Mucosa of rectum (tissue), 2 donors: Measurements from ENCODE around the gene TSPYL4.

ENCODE experiments used
- H3K27ac ChIP-seq, 2 donors: one replicate each; pipeline ENCODE4 v1.7.0; 2013; ENCODE audit warnings: inconsistent platforms in 2 of 2, low read depth in 2 of 2, low read length in 2 of 2
- H3K27me3 ChIP-seq, 2 donors: one replicate each; pipeline ENCODE4 v1.7.0; 2013; ENCODE audit warnings: low read length in 2 of 2; ENCODE audit not compliant: control insufficient read depth in 2 of 2, insufficient read depth in 2 of 2
- H3K36me3 ChIP-seq, 2 donors: one replicate each; pipeline ENCODE4 v1.7.0; 2013; ENCODE audit warnings: low read length in 2 of 2; ENCODE audit not compliant: control insufficient read depth in 2 of 2, insufficient read depth in 2 of 2
- H3K4me1 ChIP-seq, 2 donors: one replicate each; pipeline ENCODE4 v1.7.0; 2013; ENCODE audit warnings: low read length in 2 of 2, mild to moderate bottlenecking in 1 of 2; ENCODE audit not compliant: control insufficient read depth in 2 of 2, insufficient read depth in 2 of 2
- H3K4me3 ChIP-seq, 2 donors: one replicate each; pipeline ENCODE4 v1.7.0; 2013; ENCODE audit warnings: low read length in 2 of 2
- H3K9ac ChIP-seq, 2 donors: one replicate each; pipeline ENCODE4 v1.7.0; 2013; ENCODE audit warnings: low read length in 2 of 2, low read depth in 1 of 2, mild to moderate bottlenecking in 1 of 2
- H3K9me3 ChIP-seq, 2 donors: one replicate each; pipeline ENCODE4 v1.7.0; 2013; ENCODE audit warnings: low read length in 2 of 2; ENCODE audit not compliant: control insufficient read depth in 2 of 2
- donor health status: healthy.
- donor health status: Normal muscosa, but diverticular disease.

Gene TSPYL4

DNA sequence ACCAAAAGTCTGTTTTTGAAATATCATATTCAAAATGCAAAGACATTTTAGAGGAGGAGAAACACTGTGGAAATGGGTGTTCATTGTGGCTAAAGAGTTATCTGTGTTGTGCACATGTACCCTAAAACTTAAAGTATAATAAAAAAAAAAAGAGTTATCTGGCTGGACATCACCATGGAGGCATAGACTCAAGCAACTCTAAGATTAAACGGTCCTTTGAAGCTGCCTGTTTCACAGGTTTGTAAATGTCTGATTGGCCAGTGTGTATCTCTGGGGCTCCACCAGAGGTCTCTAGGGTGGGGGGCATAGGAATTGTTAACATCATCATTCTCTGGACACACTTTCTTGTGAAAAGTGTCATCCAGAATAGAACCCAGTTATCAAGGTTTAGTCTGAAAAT, 39.2 kb downstream of the TSPYL4 start:
- H3K9me3 ChIP-seq: no peaks in the 10 kb centered on the region
- H3K36me3 ChIP-seq: no peaks in the 10 kb centered on the region
- no peak overlapping the region for H3K9ac ChIP-seq
- no peak overlapping the region for H3K27ac ChIP-seq
- H3K4me1 ChIP-seq: no peaks in the 10 kb centered on the region
- no peak overlapping the region for H3K4me3 ChIP-seq
- no peaks in the 10 kb centered on the region for H3K27me3 ChIP-seq

DNA sequence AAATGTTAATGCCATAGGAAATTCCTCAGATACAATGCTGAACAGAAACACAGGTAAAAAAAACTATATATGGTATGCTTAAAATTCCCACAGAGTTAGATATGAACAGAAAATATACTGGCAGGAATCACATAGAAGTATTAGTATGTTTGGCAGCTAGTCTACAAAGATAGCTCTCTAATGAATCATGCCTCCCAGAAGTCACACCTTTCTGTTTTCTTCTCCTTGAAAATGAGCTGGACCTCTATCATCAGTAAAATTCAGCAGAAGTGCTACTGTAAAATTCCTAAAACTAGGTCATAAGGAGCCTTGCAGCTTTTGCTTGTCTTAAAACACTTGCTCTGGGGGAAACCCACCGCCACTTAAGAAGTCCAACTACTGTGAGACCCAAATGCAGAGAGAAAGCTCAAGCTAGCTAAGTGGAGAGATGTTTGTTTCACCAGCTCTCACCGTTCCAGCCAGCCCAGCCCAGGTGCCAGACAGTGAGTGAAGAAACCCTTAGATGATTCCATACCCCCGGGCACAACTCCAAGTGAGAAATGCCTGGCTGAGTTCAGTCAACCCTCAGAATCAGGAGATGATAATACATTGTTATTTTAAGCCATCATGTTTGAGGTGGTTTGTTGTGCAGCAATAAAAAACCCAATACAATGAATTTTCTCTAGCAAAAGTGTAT, 43.0 kb downstream of the TSPYL4 start:
- Histone ChIP-seq H3K27ac (no peak overlapping the region), H3K9ac (no peak overlapping the region), H3K27me3 (no peaks in the 10 kb centered on the region), H3K9me3 (no peaks in the 10 kb centered on the region), H3K36me3 (no peaks in the 10 kb centered on the region), H3K4me3 (no peak overlapping the region), H3K4me1 (no peaks in the 10 kb centered on the region)

DNA sequence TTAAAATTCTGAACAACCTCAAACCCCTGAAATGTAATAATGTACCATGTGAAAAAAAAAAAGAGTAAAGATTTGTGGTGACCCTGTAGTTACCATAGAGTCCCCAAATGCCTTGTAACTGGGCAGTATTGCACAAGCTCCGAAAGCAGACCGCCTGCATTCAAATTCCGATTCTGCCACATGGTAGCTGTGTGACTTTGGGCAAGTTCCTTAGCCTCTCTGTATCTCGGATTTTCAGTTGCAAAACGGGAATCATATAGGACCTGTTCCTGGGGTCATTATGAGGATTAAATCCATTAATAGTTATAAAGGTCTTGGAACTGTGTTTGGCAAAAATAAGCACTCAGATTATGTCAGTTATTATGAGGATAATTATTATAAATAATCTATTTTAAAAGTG, 43.6 kb downstream of the TSPYL4 start:
- H3K27ac ChIP-seq: no peak overlapping the region
- no peaks in the 10 kb centered on the region for H3K9me3 ChIP-seq
- no peak overlapping the region for H3K9ac ChIP-seq
- no peak overlapping the region for H3K4me3 ChIP-seq
- no peaks in the 10 kb centered on the region for H3K4me1 ChIP-seq
- no peaks in the 10 kb centered on the region for H3K36me3 ChIP-seq
- no peaks in the 10 kb centered on the region for H3K27me3 ChIP-seq

GRCh38 chr6:116208056-116208785, 45.7 kb downstream of the TSPYL4 start:
- H3K36me3 ChIP-seq: no peaks in the 10 kb centered on the region
- no peak overlapping the region for H3K27ac ChIP-seq
- H3K9ac ChIP-seq: no peak overlapping the region
- no peaks in the 10 kb centered on the region for H3K27me3 ChIP-seq
- no peak overlapping the region for H3K4me3 ChIP-seq
- H3K9me3 ChIP-seq: no peaks in the 10 kb centered on the region
- no peaks in the 10 kb centered on the region for H3K4me1 ChIP-seq

DNA sequence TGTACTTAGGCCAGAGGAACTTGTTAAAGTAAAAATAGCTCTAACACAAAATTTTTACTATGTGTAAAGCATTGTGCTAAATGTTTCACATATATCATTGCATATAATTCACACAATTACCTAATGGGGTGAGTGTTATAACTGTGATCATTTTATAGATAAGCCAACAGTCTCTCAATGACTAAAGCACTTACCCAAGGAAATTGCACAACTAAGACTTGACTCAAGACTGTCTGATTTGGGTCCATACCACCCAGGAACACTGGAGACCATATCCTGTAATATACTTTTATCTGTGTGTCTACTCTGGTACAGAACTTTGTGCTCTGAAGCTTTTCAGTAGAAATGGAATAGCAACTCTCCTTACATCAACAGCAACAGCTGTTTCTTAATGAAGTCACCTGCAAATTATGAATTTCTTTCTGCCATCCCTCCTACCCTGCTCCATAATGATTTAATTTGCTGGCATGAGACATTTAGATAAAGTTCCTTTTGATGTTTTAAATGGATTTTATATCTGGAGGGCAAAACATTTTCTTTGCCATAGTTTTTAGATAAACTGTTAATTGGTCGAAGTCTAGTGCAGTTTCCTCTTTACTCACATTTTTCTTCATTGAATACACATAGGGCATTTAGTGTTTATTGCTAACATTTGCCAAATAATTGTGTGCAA, 47.5 kb downstream of the TSPYL4 start:
- no peak overlapping the region for H3K4me3 ChIP-seq
- H3K9me3 ChIP-seq: no peaks in the 10 kb centered on the region
- H3K9ac ChIP-seq: no peak overlapping the region
- no peaks in the 10 kb centered on the region for H3K4me1 ChIP-seq
- no peaks in the 10 kb centered on the region for H3K27me3 ChIP-seq
- no peaks in the 10 kb centered on the region for H3K36me3 ChIP-seq
- no peak overlapping the region for H3K27ac ChIP-seq

- Histone ChIP-seq H3K9me3 (no peaks in the 10 kb centered on the region), H3K9ac (no peak overlapping the region), H3K4me3 (no peak overlapping the region), H3K27ac (no peak overlapping the region), H3K27me3 (no peaks in the 10 kb centered on the region), H3K4me1 (no peaks in the 10 kb centered on the region), H3K36me3 (no peaks in the 10 kb centered on the region)
Measured at GRCh38 chr6:116205281-116205680, 48.6 kb downstream of the TSPYL4 start.

GRCh38 chr6:116201538-116201937, 52.3 kb downstream of the TSPYL4 start:
- no peaks in the 10 kb centered on the region for H3K4me1 ChIP-seq
- H3K27me3 ChIP-seq: no peaks in the 10 kb centered on the region
- H3K4me3 ChIP-seq: no peak overlapping the region
- no peak overlapping the region for H3K9ac ChIP-seq
- no peaks in the 10 kb centered on the region for H3K9me3 ChIP-seq
- H3K27ac ChIP-seq: no peak overlapping the region
- H3K36me3 ChIP-seq: no peaks in the 10 kb centered on the region

DNA sequence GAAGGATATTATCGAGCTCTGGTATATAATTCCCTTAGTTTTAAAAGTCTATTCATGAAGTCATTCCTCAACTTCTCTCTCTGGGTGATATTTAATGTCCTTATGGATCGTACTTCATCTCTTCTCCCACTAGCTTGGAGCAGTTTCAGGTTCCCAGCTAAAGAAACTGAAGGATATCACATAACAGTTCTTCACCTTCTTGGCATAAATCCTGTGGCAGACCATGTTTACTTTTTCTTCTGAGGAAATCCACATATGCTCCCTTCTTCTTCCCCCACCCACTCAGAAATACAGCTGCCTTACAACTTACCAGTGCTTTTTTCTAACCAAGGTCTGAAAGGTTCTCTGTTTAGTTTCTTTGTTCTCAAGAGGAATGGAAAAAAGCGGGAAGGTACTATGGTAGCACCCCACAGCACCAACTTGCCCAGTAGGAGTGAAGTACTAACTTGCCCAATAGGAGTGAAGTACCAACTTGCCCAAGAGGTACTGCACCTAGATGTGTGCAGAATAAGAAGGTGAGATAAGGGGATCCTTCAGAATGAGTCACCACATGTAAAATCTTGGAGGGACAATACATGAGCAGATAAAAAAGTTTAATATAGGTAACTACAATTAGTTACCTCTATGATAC, 53.1 kb downstream of the TSPYL4 start:
- Histone ChIP-seq H3K9me3 (no peaks in the 10 kb centered on the region), H3K4me3 (no peak overlapping the region), H3K27ac (no peak overlapping the region), H3K27me3 (no peaks in the 10 kb centered on the region), H3K9ac (no peak overlapping the region), H3K36me3 (no peaks in the 10 kb centered on the region), H3K4me1 (no peaks in the 10 kb centered on the region)
